OCI-LY7 (cell line): Measurements from ENCODE around the gene THYN1. TPM values are rescaled to one million over a fixed set of nuclear protein-coding genes. Genes with fewer than 3 reads are reported as not detected.
A peak's percentile ranks its signal among the peaks of the same experiment; 100 is the strongest.

ENCODE experiments used
- BruUV-seq: library from RNA; stranded (reverse); fragments of 400-500 nt; replicated peaks from 2 replicates; lab custom pipeline; 2021; lab: Mats Ljungman, UMichigan
- CTCF ChIA-PET: fragments of 300-600 bp; sonication (Branson Sonifier 250); formaldehyde crosslinking; loops from one replicate; lab custom pipeline; 2022; ENCODE audit warnings: antibody characterized with exemption; ENCODE audit not compliant: unreplicated experiment; lab: Charles Lee
- POLR2A ChIA-PET: fragments of 300-600 bp; sonication (Branson Sonifier 250); formaldehyde crosslinking; loops from one replicate; lab custom pipeline; 2022; ENCODE audit warnings: antibody characterized with exemption; lab: Charles Lee
- DNase-seq: peaks from one replicate; pipeline ENCODE4 v3.0.0-alpha.2; 2015; ENCODE audit warnings: low spot score
- H2AFZ ChIP-seq: fragments of 200-600 bp; sonication (generic), shearing (Covaris generic); 2 replicates; pipeline ENCODE4 v1.6.1; 2014; ENCODE audit warnings: mild to moderate bottlenecking, antibody characterized with exemption, low read length, moderate library complexity
- H3K27ac ChIP-seq: fragments of 200-600 bp; sonication (generic); 2 replicates; pipeline ENCODE4 v1.5.1; 2014; ENCODE audit warnings: mixed run types, low read depth, mild to moderate bottlenecking, moderate library complexity, low read length, inconsistent platforms; ENCODE audit not compliant: poor library complexity, severe bottlenecking
- H3K36me3 ChIP-seq: fragments of 200-600 bp; sonication (generic); 2 replicates; pipeline ENCODE4 v1.6.1; 2014; ENCODE audit warnings: mild to moderate bottlenecking, antibody characterized with exemption, low read length, moderate library complexity, mixed read lengths; ENCODE audit not compliant: insufficient read depth
- H3K4me1 ChIP-seq: fragments of 200-600 bp; sonication (generic); 2 replicates; pipeline ENCODE4 v1.5.1; 2014; ENCODE audit warnings: mild to moderate bottlenecking, low read length; ENCODE audit not compliant: insufficient read depth, poor library complexity, severe bottlenecking
- H3K4me2 ChIP-seq: fragments of 200-600 bp; sonication (generic); 2 replicates; pipeline ENCODE4 v1.6.1; 2014; ENCODE audit warnings: mild to moderate bottlenecking, low read length
- H3K4me3 ChIP-seq: fragments of 200-600 bp; sonication (generic); 2 replicates; pipeline ENCODE4 v1.5.1; 2014; ENCODE audit warnings: mild to moderate bottlenecking, low read depth, low read length; ENCODE audit not compliant: poor library complexity, severe bottlenecking
- H3K79me2 ChIP-seq: fragments of 200-600 bp; sonication (generic); 2 replicates; pipeline ENCODE4 v1.6.1; 2016; ENCODE audit warnings: low read depth, mild to moderate bottlenecking, low read length, moderate library complexity, mixed read lengths; ENCODE audit not compliant: insufficient read depth
- H3K9me2 ChIP-seq: fragments of 200-600 bp; sonication (generic); 2 replicates; pipeline ENCODE4 v1.6.1; 2016; ENCODE audit warnings: mild to moderate bottlenecking, low read length, mixed read lengths; ENCODE audit not compliant: insufficient read depth
- H3K9me3 ChIP-seq: fragments of 200-600 bp; sonication (generic); 2 replicates; pipeline ENCODE4 v1.6.1; 2014; ENCODE audit warnings: mild to moderate bottlenecking, mixed run types, low read length, mixed read lengths
- H4K20me1 ChIP-seq: fragments of 200-600 bp; sonication (generic); 2 replicates; pipeline ENCODE4 v1.6.1; 2014; ENCODE audit warnings: mild to moderate bottlenecking, antibody characterized with exemption, low read length, moderate library complexity, mixed read lengths; ENCODE audit not compliant: insufficient read depth
- EZH2phosphoT487 ChIP-seq: fragments of 200-600 bp; sonication (generic); IDR thresholded peaks from 2 replicates; pipeline ENCODE4 v1.6.1; 2018; ENCODE audit warnings: low read depth, borderline replicate concordance, mild to moderate bottlenecking, mixed run types, antibody characterized with exemption, low read length, moderate library complexity, mixed read lengths
- intact Hi-C: fragments of 100-400 bp; cut with micrococcal nuclease; formaldehyde crosslinking; loops from one replicate; pipeline ENCODE4 v1.10.0; 2022; ENCODE audit not compliant: unreplicated experiment
- total RNA-seq, 2 experiments: library from RNA; depleted of rRNA in 1 of 2; stranded (reverse); fragments of >200 nt in 1 of 2; shearing (Covaris generic) in 1 of 2; gene quantifications; 2 replicates each; pipeline ENCODE4 v1.2.3, GENCODE V29; 2014 to 2022
- TF ChIP-seq, protein P1 (sequence below): fragments of 200-600 bp; sonication (generic); conservative IDR thresholded peaks from 2 replicates; pipeline ENCODE4 v1.5.1; 2014; ENCODE audit warnings: mild to moderate bottlenecking, antibody characterized with exemption, low read length, moderate library complexity, mixed read lengths

THYN1 gene
- total RNA-seq, 2 experiments from 2014 or later: 51.6 to 101 TPM

DNA sequence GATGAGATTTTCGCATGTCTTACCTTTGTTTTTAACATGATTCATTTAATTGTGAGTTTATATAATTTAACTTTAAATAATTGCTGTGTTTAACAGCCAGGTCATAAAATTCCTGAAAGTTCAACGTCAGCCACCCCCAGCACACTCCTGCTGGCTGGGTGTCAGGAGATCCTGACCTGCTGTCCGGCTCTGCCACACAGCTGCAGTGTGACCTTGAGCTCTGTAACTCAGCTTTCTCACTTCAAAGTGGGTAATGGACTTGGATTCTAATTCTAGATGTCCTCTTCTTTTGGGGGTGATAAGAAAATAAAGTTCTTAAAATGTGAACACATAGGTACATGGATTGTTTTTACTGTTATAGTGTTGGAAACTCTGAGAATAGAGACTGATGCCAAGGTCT, 17.8 kb downstream of the THYN1 start:
- TSS peak; percentile 49 for BruUV-seq
- TF ChIP-seq EZH2phosphoT487: no peak
- TF ChIP-seq, protein P1, sequence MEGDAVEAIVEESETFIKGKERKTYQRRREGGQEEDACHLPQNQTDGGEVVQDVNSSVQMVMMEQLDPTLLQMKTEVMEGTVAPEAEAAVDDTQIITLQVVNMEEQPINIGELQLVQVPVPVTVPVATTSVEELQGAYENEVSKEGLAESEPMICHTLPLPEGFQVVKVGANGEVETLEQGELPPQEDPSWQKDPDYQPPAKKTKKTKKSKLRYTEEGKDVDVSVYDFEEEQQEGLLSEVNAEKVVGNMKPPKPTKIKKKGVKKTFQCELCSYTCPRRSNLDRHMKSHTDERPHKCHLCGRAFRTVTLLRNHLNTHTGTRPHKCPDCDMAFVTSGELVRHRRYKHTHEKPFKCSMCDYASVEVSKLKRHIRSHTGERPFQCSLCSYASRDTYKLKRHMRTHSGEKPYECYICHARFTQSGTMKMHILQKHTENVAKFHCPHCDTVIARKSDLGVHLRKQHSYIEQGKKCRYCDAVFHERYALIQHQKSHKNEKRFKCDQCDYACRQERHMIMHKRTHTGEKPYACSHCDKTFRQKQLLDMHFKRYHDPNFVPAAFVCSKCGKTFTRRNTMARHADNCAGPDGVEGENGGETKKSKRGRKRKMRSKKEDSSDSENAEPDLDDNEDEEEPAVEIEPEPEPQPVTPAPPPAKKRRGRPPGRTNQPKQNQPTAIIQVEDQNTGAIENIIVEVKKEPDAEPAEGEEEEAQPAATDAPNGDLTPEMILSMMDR: no peak
- Histone ChIP-seq H3K27ac (no peak overlapping the region), H3K36me3 (peaks cover 8% of the 10 kb centered on the region), H3K4me1 (peaks cover 3% of the 10 kb centered on the region), H4K20me1 (peaks cover 15% of the 10 kb centered on the region), H3K9me3 (no peaks in the 10 kb centered on the region), H3K4me2 (no peak overlapping the region), H3K4me3 (no peak overlapping the region), H3K79me2 (peaks cover 8% of the 10 kb centered on the region; the same call in 1 of the 2 replicates), H3K9me2 (no peaks in the 10 kb centered on the region), H2AFZ (no peak overlapping the region)
- CTCF ChIA-PET: no interaction called here
- DNase-seq: no peak
- intact Hi-C loops: no loop called here
- POLR2A ChIA-PET: no interaction called here

DNA sequence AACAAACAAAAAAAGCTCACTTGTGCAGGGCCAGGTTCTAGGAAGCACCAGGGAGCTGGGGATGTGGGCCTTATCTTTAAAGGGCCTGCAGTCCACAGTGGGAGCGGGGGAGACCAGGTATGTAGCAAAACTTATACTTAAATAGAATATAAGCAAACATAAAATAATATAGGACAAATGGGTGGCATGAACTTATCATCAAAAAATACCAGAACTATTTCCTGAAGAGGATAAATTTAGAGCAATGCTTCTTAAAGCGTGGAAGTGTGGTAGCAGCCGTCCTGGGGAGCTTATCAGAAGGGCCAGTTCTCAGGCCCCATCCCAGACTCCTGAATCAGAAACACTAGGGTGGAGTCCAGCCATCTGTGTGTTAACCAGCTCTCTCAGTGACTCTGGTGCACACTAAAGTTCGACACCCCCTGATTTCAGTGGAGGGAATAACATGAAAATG, 19.4 kb downstream of the THYN1 start:
- Histone ChIP-seq H3K27ac (no peak overlapping the region), H3K36me3 (peaks cover 6% of the 10 kb centered on the region; the same call in 1 of the 2 replicates), H3K79me2 (peaks cover 19% of the 10 kb centered on the region; the same call in 1 of the 2 replicates), H4K20me1 (peaks cover 31% of the 10 kb centered on the region), H3K9me2 (no peaks in the 10 kb centered on the region), H3K9me3 (no peaks in the 10 kb centered on the region), H3K4me2 (no peak overlapping the region), H2AFZ (no peak overlapping the region), H3K4me1 (peaks cover 20% of the 10 kb centered on the region), H3K4me3 (no peak overlapping the region)
- POLR2A ChIA-PET: interaction anchor here (0.6 to 1.6 kb wide), 4 partner anchors 9 to 1352 kb away, joined by 3 to 4 read pairs (median 3); partner anchors contain the start of gene VPS26B
- DNase-seq: no peak
- CTCF ChIA-PET: no interaction called here
- TF ChIP-seq, protein P1: no peak
- no peak for TF ChIP-seq EZH2phosphoT487
- BruUV-seq: no TSS peak
- intact Hi-C loops: no loop called here

DNA sequence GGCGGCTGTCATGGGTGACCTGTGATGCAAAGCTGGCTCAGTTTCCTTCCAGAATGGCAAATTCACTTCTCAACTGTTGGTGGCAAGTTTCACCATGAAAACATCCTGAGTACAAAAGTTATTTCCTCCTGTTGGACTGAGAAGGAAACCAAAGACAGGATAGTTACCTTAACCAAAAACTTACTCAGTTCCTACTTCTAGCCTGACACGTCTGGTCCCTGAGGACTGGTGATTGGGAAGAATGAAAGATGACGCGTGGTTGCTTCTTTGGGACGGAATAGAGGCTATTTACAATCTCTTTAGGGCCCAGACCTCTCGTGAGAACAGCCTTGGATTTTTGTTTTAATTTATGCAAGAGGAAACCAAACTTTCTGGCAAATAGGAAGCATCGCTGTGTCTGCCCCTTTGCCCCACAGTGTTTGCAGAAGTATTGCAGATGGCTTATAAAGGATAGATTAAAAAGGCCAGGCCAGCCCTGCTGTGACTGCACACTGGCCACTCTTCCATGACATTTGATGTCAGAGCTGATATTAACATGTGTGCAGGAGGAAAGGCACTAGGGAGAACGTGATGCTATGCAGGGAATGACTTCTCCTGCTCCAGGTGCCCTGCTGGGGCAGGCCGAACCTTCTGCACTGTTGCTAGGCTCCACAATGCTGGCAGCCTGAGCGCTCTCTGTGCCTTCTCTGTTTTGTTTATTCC, 21.0 kb downstream of the THYN1 start:
- Histone ChIP-seq H2AFZ (no peak overlapping the region), H3K4me1 (peaks cover 36% of the 10 kb centered on the region), H3K9me2 (no peaks in the 10 kb centered on the region), H3K79me2 (peaks cover 26% of the 10 kb centered on the region; the same call in 1 of the 2 replicates), H3K4me2 (no peak overlapping the region), H3K36me3 (peaks cover 6% of the 10 kb centered on the region; the same call in 1 of the 2 replicates), H3K4me3 (no peak overlapping the region), H3K27ac (no peak overlapping the region), H3K9me3 (no peaks in the 10 kb centered on the region), H4K20me1 (peaks cover 39% of the 10 kb centered on the region)
- TF ChIP-seq, protein P1: no peak
- no peak for TF ChIP-seq EZH2phosphoT487
- intact Hi-C loops: no loop called here
- POLR2A ChIA-PET: no interaction called here
- no peak for DNase-seq
- BruUV-seq: no TSS peak
- CTCF ChIA-PET: no interaction called here
